Measurements from ENCODE around the gene RSPH3. TPM values are rescaled to one million over a fixed set of nuclear protein-coding genes. Genes with fewer than 3 reads are reported as not detected.

The RSPH3 gene
- total RNA-seq, 1 donor from 2014 or later = 6.9 TPM

GRCh38 chr6:158939255-158940159 lies 60.5 kb downstream of the RSPH3 start:
- no peak for DNase-seq (ENCODE audit: low spot score in 2 of 2)
- FAIRE-seq = no peak

GRCh38 chr6:158938811-158939254 lies 61.2 kb downstream of the RSPH3 start:
- DNase-seq (ENCODE audit: low spot score in 2 of 2) (no peak), FAIRE-seq (no peak)

- FAIRE-seq (no peak), DNase-seq (ENCODE audit: low spot score in 2 of 2) (no peak)
Measured at GRCh38 chr6:158938220-158938619, 61.8 kb downstream of the RSPH3 start.

GRCh38 chr6:158934157-158934556 lies 65.8 kb downstream of the RSPH3 start:
- DNase-seq (ENCODE audit: low spot score in 2 of 2) = no peak
- FAIRE-seq = no peak

- FAIRE-seq (no peak), DNase-seq (ENCODE audit: low spot score in 2 of 2) (no peak)
Measured at GRCh38 chr6:158933079-158933595, 66.9 kb downstream of the RSPH3 start.

GRCh38 chr6:158928068-158928467 lies 71.9 kb downstream of the RSPH3 start:
- FAIRE-seq = no peak
- no peak for DNase-seq (ENCODE audit: low spot score in 2 of 2)

GRCh38 chr6:158926414-158926813 lies 73.6 kb downstream of the RSPH3 start:
- DNase-seq (ENCODE audit: low spot score in 2 of 2) (no peak), FAIRE-seq (no peak)

- FAIRE-seq (no peak), DNase-seq (ENCODE audit: low spot score in 2 of 2) (no peak)
Measured at GRCh38 chr6:158924499-158925455, 75.2 kb downstream of the RSPH3 start.

GRCh38 chr6:158923805-158924498 lies 76.0 kb downstream of the RSPH3 start:
- DNase-seq (ENCODE audit: low spot score in 2 of 2) = no peak

More at GRCh38 chr6:158923805-158924498, 76.0 kb downstream of the RSPH3 start:
- no peak for FAIRE-seq

Small RNA genes within 50 kb of the gene (small RNA-seq; reads per million reads assigned to genes)
- gene RNU6-293P = not detected

Other genes starting within 250 kb of the RSPH3 start
- 114 TPM for gene EZR, start 180.8 kb downstream of the RSPH3 start, total RNA-seq
- gene TAGAP, start 44.8 kb upstream of the RSPH3 start, total RNA-seq = 0.82 TPM
- 1.2 TPM for gene FNDC1, start 169.2 kb upstream of the RSPH3 start, total RNA-seq

All from frontal cortex (tissue), 4 donors.